Activated naive CD4-positive, alpha-beta T cell treated with anti-CD3 and anti-CD28 coated beads, Interleukin-2, amount 50 U/mL, for 72 hours (primary cell): Measurements from ENCODE around the gene OR10G6. TPM values are rescaled to one million over a fixed set of nuclear protein-coding genes. Genes with fewer than 3 reads are reported as not detected.

Experiments used
- total RNA-seq, 2 donors: library from RNA; stranded (reverse); gene quantifications; one replicate each; pipeline ENCODE4 v1.2.3, GENCODE V29; 2022

Gene OR10G6
- total RNA-seq, 2 donors from 2014 or later: not detected

Other genes starting within 250 kb of the OR10G6 start
- not detected for gene OR6X1, start 240.6 kb downstream of the OR10G6 start, total RNA-seq
- gene OR6M1, start 188.8 kb downstream of the OR10G6 start, total RNA-seq: not detected
- not detected for gene TMEM225, start 109.5 kb downstream of the OR10G6 start, total RNA-seq
- not detected for gene OR8D4, start 93.0 kb downstream of the OR10G6 start, total RNA-seq
- gene OR4D5, start 55.5 kb downstream of the OR10G6 start, total RNA-seq: not detected
- not detected for gene OR6T1, start 51.3 kb downstream of the OR10G6 start, total RNA-seq
- gene OR10S1, start 17.4 kb downstream of the OR10G6 start, total RNA-seq: not detected
- gene OR10G4, start 17.8 kb upstream of the OR10G6 start, total RNA-seq: not detected
- not detected for gene OR10G9, start 27.9 kb upstream of the OR10G6 start, total RNA-seq
- gene OR10G8, start 31.6 kb upstream of the OR10G6 start, total RNA-seq: not detected
- gene OR10G7, start 46.2 kb upstream of the OR10G6 start, total RNA-seq: not detected
- 10 to 100 TPM in 1 of 2 donors, 1 to 10 TPM in 1; 7.7 to 13.7 TPM for gene VWA5A, start 120.3 kb upstream of the OR10G6 start, total RNA-seq
- gene OR10D3, start 188.2 kb upstream of the OR10G6 start, total RNA-seq: not detected
- gene OR8G1, start 245.9 kb upstream of the OR10G6 start, total RNA-seq: not detected